Cerebellar cortex (tissue), 1 donor: ENCODE measurements around the gene SLC6A20.
A peak's percentile ranks its signal among the peaks of the same experiment; 100 is the strongest.

Experiments
- DNase-seq: peaks from one replicate; pipeline ENCODE4 v3.0.0-alpha.2; 2015; ENCODE audit warnings: low spot score

Gene SLC6A20

DNA sequence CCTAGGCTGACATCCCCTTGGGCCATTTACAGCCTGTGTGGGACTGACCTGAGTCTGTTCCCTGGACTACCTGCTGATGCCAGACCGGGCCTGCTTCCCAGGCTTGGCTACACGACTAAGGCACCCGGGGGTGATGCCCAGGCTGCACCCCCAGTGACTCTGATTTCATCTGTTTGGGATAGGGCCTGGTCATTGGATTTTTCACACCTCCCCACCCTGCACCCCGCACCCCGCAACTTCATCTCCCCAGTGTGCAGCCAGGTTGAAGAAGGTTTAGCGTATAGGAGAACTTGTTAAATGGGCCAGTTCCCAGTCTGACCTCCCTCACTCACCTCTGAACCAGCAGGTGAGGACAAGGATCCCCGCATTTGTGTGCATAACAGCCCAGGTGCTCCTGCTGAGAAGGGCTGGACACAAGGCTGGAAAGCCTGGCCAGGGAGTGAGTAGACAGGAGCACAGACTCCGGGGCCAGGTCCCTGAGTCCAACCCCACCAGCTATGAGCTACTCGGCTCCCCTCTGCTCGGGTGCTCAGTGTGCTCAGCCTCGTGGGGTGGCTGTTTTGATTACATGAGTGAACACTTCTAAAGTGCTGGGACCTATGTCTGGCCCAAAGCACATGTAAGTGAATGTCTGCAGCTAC is 18.5 kb downstream of the SLC6A20 start:
- no peak for DNase-seq

DNA sequence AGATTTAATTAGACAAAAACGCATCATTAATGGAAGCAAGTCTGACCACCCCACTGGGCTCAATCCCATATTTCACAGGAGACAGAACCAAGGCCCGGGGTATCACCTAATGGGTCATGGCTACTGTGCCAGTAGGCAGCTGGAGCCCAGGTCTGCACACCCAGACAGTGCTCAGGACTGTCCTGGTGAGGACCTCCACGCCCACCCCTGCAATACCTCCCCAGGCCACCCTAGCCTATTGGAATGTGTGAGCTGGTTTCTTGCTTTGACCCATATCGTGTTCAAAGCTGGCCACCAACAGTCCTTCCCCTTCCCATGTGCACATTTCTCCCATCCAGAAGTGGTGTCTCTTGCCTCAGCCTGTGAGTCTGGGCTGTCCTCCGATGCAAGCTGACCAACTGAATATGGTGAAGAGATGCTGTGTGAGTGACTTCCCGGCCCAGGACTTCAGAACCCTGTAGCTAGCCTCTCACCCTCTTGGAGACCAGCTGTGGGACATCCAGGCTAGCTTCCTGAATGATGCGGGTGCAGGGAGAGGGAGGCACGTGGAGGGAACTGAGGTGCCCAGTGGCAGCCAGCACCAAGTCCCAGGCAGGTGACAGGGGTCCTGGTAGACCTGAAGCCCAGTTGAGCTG is 19.1 kb downstream of the SLC6A20 start:
- DNase-seq: no peak

DNA sequence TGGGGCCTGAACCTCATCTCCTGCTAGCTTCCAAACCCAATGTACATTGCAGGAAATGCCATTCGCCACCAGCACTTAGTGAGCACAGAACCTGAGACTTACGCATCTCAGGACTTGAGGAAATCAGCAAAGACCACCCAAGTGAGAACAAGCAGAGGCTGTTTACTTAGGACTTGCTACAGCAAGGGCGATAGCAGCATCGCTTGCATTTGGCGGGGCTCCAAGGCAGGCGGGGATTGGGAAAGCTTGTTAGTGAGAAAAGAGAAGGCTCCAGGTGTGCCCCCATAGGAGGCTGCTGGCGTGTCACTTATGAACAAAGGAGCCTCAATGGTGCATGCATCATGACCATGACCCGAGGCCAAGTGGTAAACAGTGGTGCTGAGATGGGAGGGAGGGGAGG is 19.7 kb downstream of the SLC6A20 start:
- DNase-seq: no peak

DNA sequence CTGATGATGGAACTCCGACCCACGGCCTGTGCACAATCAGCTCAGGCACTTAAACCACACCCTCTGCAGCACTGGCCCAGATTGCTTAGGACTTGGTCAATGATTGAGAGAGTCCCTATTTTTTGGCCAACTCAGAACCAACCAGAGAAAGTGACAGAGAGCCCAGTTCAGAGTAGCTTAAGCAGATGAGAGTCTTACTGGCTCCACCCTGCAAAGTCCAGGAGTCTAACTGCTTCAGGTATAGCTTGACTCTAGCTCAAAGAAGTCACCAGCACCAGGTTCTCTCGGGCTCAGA is 20.1 kb downstream of the SLC6A20 start:
- no peak for DNase-seq

DNA sequence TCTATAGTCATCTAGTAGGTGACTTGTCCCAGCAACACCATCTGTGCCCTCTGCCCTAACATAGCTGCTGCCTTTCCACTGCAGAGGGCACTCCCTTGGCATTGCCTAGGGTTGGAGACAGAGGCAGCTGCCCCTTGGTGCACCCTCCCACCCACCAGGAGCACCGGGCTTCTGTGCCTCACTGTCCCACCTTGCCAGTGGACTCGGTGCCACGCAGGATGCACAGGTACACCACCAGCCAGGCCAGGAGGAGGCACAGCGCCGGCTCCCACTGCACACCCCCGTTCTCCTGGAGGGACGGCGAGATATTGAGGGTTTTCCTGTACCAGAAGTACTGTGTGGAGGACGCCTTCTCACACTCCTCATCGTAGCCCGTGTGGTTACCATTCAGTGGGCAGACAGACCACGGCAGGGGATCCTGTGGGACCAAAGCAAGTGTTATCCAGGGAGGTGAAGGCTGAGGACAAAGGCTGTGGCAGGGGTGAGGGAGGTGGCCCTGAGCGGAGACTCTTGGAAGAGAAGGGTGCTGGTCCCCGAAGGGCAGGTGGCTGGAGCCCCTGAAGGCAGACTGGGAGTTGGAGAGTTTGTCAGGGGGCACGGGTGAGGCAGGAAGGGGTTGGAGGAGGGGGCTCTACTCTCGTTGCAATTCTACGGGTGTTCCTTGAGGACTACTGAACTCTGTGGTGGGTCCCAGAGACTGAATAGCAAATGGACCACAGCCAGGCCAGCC is 20.6 kb downstream of the SLC6A20 start:
- DNase-seq: no peak

DNA sequence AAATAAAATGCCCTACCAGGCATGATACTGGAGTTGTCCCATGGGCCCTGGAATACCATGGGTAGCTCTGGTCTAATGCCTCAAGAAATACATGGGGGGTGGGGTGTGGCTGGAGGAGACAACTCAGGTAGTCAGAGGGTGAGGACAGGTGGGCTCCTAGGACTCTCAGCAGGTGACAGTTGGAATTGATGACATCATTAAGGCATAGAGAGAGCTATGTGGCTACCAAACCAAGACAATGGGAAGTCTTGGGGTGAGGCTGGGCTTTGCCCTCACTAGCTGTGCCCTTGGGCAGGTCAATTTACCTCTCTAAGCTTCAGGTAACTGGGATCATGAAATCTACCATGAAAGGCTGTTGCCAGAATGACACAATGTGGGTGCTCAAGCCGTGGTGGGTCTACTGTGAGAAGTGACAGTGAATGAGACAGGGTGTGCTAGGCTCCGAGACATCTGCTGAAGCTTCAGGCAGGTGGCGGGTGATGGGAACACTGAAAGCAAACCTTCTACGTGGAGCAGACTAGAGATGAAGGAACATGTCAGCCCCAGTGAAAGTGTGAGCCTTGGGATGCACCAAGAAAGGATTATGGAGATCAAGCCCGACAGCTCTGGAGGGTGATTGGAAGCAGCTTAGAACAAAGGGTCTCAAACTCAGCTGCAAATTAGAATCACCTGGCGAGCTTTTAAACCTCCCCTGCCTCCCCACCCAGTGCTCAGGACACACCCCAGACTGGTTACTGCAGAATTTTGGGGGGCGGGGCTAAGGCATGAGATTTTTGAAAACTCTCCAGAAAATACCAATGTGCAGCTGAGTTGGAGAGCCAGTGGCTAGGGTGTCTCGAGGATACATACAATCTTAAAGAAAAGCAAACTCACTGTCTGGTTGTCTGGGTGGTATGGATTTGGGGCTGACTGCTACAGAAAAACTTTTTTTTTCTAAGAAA is 21.5 kb downstream of the SLC6A20 start:
- no peak for DNase-seq

DNA sequence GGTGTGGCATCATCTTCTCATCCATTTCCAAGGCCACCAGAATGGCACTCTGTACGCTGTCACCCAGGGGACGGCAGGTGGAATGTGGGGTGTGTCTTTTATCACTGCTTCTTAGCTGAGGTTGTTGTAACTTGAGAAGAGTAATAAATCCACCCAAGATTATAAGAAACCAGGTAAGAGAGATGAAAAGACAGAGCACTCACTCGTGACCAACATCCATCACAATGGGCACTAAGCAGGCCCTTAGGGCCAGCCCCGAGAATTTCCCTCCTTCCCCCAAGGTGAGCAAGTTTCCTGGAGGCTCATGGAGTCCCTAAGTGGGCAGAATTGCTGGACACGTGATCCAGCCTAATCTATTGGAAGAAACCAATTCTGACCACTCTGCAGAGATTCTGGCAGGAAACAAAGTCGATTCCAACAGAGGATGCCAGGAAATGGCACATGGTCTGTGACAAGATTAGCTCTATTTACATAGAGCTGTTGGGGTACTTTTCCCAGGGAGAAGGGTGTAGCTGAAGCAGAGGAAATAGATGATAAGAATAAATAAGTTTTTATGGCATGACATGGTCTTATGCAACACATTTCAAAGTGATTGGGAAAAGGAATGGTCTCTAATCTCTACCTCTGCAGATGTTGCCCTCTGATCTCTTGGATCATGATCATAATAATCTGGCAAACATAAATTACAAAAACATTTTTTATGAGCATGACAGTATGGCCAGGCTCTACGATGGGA is 22.5 kb downstream of the SLC6A20 start:
- no peak for DNase-seq

DNA sequence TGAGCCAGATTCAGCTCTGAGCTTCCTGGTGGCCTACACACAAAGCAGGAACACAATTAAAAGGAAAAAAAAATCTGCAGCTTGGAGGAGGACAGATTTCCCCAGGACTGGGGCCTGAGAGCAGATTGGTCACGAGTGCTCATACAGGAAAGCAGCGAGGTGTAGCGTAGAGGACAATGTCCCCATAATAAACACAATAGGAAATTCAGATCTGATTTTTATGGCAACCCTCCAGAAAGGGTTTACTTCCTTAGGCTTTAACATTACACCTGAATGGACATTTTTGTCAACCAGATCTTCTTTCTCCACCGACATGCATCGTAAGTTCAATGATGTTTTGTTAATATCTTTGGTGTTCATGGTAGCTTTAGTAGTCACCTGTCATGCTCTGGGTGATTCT is 23.3 kb downstream of the SLC6A20 start:
- no peak for DNase-seq

DNA sequence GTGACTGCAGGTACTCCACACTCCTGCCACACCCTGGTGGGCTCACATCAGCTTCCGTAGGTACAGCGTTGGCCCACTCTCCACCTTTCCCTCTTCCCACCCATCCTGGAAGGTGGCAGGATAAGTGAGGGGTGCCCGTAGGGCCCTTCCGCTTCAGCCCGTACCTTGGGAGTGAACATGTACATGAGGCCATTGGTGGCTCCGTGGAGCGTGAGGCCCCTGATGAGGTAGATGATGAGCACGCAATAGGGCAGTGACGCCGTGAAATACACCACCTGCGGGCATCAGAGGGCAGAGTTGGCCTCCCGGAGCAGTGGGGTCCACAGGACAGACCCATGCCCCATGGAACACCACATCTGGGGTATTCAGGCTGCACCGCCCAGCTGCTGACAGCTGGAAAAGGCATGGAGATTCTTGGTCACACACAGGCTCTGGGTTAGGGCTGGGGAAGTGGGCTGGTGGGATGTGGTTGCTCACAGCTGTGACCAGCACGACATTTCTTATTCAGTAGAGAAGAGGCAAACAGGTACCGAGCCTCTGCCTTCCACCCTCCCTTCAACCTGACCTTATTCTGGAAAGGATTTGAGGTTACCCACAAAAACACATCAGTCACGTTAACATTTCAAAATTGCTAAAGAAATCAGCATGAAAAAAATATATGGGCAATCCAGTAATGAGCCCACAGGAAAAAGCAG is 23.8 kb downstream of the SLC6A20 start:
- no peak for DNase-seq

DNA sequence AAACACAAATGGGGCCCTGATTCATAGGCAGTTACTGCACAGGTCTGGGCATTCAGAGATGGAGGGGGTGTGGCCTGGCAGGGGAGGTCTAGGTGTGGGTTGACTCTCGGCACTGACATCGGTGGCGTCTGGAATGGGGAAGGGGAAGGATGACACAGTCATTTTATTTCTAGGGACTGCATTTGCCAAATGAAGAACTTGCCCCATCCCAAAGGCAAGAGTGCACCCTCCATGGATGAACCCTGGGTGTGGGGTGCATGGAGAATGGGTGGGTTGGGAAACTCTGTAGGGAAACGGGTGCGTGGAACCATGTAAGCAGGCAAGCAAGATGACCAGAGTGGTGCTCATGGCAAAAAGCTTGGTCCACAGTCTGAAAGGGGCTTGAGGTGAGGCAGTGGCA is 24.5 kb downstream of the SLC6A20 start:
- no peak for DNase-seq

DNA sequence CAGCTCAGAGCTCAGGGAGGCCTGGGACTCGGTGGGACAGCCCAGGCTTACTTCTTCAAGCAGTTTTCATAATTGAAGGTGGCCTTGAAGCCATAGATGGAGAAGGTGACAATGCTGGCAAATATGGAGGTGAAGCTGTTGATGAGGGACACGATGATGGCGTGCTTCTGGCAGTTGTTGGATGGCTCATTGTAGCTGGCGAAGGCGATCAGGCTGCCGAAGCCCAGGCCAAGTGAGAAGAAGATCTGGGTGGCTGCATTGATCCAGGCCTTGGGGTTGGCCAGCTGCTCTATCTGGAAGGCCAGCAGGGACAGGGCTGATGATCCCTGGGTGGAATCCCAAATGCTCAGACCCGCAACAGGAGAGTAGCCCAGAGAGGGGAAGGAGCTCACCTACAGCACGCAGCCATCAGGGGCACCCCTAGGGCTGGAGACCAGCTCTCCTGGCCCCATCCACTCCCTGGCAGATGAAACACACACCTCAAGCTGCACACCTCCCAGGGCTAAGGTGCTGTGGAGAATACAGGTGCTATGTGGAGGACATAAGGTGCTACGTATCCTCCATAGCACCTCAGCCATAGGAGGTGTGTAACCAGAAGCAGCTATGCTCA is 25.1 kb downstream of the SLC6A20 start:
- DNase-seq: no peak

DNA sequence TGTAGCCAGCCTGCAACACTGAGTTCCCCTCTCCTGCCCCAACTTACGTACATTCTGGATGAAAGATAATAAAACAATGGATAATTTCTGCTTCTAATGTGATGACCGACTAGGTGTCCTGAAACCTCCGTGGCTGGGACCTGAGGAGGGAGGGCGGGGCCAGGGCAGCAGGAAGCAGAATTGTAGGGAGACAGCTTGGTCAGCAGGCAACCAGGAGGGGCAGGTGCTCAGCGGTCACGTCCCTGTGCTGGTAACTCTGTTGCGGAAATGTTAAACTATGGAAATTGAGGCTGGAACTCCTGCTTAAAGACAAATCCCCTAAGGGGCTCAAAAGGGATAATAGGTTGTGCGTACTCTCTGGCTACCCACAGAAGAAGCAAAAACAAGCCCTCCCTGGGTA is 30.4 kb downstream of the SLC6A20 start:
- DNase-seq: no peak

DNA sequence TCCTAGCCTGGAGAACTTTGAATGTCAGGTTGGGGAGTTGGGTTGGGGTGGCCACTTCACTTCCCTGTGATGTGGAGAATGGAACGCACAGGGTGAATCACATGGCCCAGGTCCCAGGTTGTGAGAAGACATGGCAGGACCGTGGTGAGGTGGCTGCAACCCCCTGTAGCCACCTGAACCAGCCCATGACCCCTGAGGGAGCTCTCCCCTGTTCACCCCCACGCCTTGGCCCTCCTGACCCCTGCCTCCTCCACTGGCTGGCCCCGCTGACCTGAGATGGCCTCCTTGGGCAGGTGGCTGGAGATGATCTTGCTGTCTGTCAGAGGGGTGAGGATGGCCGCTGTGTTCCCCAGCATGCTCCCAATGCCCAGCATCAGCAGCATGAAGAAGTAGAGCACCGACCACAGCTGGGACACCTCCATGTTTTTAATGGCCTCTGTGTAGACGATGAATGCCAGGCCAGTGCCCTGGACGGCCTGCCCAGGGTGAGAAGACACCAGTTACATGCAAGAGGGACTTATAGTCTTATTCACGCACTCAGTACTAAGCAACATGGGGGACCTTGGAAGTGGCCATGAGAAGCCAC is 31.0 kb downstream of the SLC6A20 start:
- no peak for DNase-seq

DNA sequence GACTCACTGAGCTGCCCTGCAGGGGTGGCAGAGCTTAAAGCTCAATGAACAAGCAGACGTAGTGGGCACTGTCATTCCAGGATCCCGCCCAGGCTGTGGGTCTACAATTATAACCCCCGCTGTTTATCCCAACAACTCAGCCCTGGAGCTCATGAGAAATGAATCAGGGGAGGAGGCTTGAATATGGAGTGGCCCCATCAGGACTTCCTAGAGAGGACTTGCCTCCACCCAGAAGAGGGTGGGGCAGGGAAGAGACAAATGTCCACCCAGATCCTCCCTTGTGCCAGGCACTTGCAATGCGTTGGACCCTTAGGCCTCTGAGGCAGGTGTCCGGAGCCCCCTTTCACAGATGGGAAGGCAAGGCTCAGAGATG is 33.0 kb downstream of the SLC6A20 start:
- DNase-seq: no peak

DNA sequence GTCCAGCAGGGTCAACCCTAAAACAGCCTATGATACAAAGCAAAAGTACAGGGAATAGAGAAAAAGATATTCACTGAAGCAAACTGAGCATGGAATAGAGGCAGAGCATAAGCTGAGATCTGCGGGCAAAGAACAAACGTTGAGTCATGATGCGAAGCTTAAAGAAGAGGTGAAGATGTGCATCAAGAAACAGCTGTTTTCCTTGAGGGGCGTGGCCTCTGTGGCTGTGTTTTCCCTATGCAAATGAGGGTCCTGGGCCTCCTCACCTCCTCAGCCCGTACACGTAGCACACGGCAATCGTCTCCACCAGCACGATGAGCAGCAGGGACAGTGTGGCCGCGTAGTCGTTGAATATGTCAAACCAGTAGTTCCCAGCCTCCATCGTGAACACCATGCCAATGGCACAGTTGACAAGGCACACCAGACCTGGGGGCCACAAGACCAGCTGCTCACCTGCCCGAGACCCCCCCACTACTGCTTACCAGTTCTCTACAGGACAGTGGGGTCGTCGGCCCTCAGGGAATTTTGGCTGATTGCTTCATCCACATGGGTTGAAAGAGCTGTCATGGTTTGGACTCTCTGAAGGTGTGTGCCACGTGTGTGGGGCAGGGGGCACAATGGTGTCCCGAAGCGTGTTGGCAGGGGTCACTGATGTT is 33.6 kb downstream of the SLC6A20 start:
- no peak for DNase-seq

DNA sequence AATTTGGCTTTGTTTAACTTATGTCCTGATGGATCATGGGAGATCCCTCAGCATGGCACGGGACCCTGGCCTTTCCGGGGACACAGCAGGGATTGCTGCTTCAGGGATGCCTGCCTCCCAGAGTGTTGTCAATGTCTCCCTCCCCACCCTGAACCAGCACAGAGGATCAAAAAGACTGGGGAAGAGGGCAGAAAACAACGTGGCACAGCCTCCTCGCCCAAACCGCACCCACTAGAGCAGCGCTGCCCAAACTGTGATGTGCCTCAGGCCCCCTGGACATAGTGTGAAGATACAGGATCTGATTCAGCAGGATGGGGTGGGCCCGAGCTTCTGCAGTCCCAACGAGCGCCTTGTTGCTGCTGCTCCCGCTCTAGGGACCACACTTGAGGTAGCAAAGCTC is 34.5 kb downstream of the SLC6A20 start:
- no peak for DNase-seq

DNA sequence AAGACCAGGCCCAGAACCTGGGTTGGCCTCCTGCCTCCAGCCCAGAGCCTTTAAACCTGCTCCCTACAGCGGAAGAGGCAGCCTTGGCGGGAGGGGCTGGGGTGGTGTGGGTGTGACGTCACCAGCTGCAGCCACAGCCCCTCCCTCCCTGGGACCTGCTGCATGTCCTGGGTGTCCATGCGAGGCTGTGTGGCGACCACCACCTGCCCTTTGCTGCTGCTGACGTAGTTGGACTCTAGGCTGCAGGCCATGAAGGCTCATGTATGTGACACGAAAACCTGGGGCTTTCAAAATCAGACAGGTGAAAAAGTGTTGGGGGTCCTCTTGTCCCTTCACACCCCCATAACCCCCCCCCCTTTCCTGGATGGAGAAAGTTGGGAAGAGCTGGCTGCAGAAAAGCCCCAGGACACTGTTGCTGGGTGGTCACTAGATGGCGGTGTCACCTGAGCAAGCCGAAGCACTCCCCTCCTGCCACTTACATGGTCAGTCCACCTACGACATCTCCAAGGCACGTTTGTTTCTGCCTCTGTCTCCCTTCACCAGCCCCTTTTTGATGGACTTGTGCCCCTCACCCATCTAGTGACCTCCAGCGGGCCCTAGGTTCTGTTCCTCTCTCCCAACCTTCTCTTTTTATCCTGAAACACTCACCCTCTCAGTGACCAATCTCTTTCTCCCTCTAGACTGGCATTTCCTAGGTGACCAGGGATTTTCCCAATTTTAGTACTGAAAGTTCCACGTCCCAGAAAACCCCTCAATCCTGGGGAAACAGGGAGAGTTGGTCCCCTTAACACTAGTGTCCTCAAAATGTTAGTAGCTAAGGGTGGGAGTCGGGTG is 35.2 kb downstream of the SLC6A20 start:
- DNase-seq: peak; percentile 60

DNA sequence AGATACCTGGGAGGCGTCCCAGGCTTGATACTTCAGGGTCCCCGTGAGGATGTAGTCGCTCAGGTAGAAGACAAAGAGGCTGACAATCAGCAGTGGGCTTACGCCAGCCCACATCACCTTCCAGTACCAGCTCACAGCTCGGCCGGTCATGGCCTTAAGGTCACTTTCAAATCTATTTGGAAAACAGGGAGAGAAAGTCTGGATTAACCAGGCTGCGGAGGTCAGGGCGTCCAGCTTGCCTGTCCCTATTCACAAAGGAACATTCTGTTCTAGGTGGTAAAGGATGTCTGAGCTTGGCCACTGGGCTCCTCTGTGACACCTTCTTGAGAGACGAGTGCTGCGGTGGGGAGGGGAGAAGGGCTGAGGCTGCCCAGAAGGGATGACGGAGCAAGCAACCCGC is 36.5 kb downstream of the SLC6A20 start:
- no peak for DNase-seq

DNA sequence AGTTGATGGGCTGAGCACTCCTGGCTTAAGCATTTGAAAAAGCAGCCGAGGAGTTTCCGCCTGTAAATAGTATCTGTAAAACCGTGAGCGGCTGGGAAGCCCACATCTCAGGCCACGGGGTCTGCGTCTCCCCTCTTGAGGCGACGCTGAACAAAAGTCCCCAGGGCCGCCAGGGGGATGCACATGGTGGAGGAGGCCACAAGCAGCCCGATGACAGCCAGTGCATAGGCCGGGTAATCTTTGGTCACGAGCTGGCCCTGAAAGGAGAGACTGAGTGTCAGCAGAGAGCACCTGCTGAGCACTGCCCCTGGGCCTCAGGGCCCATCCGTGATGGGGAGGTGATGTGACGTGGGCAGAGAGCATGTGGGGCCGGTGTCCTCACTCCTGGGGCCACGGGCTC is 37.5 kb downstream of the SLC6A20 start:
- DNase-seq: no peak
